GM21367 (cell line): ENCODE measurements around the gene CHMP3.

ENCODE experiments used
- ATAC-seq: cut with Tn5 transposase; IDR thresholded peaks from one replicate; pipeline ENCODE4 v1.9.1; 2021; ENCODE audit not compliant: unreplicated experiment

CHMP3 gene

DNA sequence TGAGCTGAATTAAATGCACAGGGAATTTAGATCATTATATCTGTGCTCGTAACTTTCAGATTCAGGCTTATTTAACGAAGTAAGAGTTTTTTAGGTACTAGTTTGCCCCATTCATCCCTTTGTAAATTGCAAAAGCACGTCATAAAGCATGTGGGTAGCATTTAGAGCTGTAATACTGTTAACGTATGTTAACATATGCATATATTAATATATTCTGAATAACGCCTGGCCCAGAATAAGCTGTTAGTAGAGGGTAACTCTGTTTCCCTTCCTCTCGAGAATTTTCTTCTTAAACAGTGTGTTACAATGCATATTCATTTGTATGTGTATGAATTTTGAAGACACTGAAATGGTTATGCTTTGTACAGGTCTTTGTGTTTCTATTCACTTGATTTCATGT is 91.6 kb downstream of the CHMP3 start:
- no peak for ATAC-seq

GRCh38 chr2:86470890-86471289 is 92.4 kb downstream of the CHMP3 start:
- ATAC-seq, result no peak

- no peak for ATAC-seq
These were observed 94.8 kb downstream of the CHMP3 start for GRCh38 chr2:86468162-86469033.

DNA sequence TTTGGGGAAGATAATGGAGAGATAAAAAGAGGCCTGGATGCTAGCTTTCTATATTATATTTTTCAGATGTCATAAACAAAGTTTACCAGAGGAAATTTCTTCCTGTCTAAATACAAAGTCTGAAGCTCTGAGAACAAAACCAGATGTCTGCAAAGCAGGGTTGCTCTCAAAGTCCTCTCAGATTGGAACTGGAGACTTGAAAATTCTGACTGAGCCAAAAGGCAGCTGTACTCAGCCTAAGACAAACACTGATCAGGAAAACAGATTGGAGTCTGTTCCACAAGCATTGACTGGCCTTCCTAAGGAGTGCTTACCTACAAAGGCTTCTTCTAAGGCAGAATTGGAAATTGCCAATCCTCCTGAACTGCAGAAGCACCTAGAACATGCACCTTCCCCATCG is 96.9 kb downstream of the CHMP3 start:
- no peak for ATAC-seq

DNA sequence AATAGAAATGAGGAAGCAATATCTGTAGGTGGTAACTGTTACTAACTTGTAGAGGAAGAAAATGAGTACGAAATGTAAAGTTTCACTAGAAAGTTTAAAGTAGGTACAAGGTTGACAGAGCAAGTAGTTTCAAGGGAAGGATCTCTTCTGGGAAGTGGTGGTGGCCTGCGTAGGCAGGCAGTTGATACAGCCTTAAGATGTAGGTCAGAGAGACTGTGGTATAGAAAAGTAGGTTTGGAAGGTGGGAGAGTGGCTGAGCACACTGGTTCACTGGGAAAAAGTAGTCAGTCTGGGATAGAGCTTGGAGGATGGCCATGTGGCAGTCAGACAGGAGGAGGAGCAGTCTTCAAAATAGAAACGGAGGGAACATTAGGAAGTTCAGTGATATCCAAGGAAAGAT is 98.6 kb downstream of the CHMP3 start:
- no peak for ATAC-seq

DNA sequence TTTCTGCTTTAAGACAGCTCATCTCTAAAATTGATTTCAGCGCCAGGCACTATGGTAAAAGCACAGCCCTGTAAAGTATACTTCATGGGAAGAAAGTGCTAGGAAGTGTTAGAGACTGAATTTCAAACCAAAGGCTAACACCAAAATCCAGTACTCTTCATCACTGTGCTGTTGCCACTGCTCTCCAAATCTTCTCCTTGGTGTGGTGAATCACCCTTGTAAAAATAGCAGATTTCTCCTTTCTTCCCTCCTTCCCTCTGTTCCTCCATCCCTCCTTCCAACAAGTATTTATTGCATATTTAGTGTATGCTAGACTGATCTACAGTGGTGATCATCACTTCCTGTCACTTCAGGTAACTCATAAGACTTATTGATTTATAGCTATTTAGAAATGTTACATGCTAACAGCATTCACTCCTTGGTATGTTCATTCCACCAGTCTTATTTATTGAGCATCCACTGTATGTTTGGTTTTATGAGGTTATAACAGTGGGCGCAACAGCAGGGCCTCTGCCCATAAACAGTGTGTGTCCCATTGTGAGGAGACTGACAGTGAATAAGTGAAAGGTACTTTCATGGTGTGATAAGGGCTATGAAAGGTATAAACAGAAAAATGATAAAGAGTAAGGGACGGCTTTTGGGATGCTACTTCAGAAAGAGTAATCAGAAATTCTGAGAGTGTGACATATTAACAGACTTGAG is 102.0 kb downstream of the CHMP3 start:
- ATAC-seq, result no peak

DNA sequence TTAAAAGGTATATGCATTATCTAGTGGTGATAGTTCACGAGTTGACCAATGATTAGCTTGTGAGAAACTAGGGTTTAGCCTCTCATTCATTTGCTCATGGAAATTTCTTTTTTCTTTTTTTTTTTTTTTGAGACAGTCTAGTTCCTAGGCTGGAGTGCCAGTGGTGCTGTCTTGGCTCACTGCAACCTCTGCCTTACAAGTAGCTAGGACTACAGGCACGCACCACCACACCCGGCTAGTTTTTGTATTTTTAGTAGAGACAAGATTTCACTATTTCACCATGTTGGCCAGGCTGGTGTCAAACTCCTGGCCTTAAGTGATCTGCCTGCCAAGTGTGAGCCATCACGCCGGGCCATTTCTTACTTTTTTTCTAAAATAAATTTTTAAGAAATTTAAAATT is 108.1 kb downstream of the CHMP3 start:
- no peak for ATAC-seq

DNA sequence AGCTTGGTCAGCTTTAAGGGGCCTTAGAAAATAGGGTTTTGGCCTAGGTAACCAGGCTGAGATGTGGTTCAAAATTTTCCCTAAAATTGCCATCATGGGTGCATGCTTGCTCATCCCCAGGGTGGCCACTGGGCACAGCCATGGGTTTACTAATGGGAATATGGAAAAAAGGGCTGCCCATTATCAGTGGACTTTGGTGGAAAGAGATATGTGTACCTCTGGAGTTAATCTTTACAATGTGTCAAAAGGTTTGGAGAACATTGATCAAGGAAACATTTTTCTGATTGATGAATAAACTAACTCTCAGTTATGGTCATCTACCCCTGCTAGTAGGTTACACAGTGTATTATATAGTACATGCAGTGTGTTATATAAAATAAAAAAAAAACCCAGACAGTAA is 109.0 kb downstream of the CHMP3 start:
- no peak for ATAC-seq

- ATAC-seq, result no peak
These were observed 109.4 kb downstream of the CHMP3 start for GRCh38 chr2:86453836-86454235.
